SJCRH30 (cell line): ENCODE results near the gene SCAANT1. TPM values are rescaled to one million over a fixed set of nuclear protein-coding genes. Genes with fewer than 3 reads are reported as not detected.

Experiments
- DNase-seq, 2 experiments: peaks; one replicate each; pipeline ENCODE4 v3.0.0-alpha.2; 2015 to 2020
- H3K27ac ChIP-seq: fragments of 250-450 bp; sonication (Bioruptor Pico); 2 replicates; pipeline ENCODE4 v1.5.1; 2020; ENCODE audit warnings: mild to moderate bottlenecking, moderate library complexity
- H3K27me3 ChIP-seq: fragments of 250-450 bp; sonication (Bioruptor Pico); 2 replicates; pipeline ENCODE4 v1.5.1; 2020; ENCODE audit warnings: mild to moderate bottlenecking, moderate library complexity
- H3K36me3 ChIP-seq: fragments of 250-450 bp; sonication (Bioruptor Pico); 2 replicates; pipeline ENCODE4 v1.5.1; 2020; ENCODE audit warnings: mild to moderate bottlenecking, moderate library complexity
- H3K4me1 ChIP-seq: fragments of 250-450 bp; sonication (Bioruptor Pico); 2 replicates; pipeline ENCODE4 v1.5.1; 2020; ENCODE audit warnings: mild to moderate bottlenecking, moderate library complexity
- H3K4me3 ChIP-seq: fragments of 250-450 bp; sonication (Bioruptor Pico); 2 replicates; pipeline ENCODE4 v1.5.1; 2020; ENCODE audit warnings: mild to moderate bottlenecking, moderate library complexity
- H3K9me3 ChIP-seq: fragments of 250-450 bp; sonication (Bioruptor Pico); replicated peaks from 2 replicates; pipeline ENCODE4 v1.5.1; 2020; ENCODE audit warnings: mild to moderate bottlenecking, moderate library complexity
- total RNA-seq: library from RNA; depleted of rRNA; stranded (reverse); fragments of >200 nt; shearing (Covaris generic); gene quantifications from 2 replicates; pipeline ENCODE4 v1.2.3, GENCODE V29; 2014

Gene SCAANT1
- total RNA-seq, 1 experiment from 2014 or later: not detected

DNA sequence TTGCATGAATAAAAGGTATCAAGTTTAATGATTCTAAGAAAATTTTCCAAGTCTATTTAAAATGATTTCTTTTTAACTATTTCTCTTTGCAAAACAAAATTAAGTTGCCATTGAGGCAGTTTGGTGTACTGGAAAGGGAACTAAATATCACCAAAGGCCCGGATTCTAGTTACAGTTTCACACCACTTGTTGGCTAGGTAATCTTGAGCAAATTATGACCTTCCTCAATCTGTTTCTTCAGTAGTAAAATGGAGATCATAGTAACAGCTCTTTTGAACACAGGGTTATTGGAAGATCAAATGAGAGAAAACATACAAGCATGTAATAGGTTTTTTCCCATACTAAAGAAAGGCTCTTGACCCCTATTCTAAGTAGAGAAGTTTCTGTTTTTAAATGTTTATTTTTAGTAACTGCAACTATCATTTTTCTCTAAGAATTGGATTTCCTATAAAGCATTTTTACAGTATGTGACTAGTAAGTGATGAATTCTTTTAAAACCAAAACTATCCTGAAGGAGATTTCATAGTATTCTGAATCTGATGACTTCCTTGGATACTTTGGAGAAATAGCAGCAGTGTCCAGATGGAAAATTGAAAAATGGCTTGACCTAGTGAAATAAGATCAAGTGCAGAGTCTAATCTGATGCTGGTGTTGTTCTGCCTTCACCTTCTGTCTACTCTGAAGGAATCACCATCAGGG lies 15.7 kb downstream of the SCAANT1 start:
- H3K27ac ChIP-seq: no peak overlapping the region
- no peak overlapping the region for H3K4me3 ChIP-seq
- DNase-seq: no peak

GRCh38 chr3:63895422-63896189 lies 16.6 kb downstream of the SCAANT1 start:
- Histone ChIP-seq H3K4me3 (no peak overlapping the region), H3K9me3 (no peaks in the 10 kb centered on the region), H3K27me3 (no peaks in the 10 kb centered on the region), H3K27ac (no peak overlapping the region), H3K36me3 (0 out of 2 replicates have a peak, but pooled peaks cover 3% of the 10 kb centered on the region), H3K4me1 (no peaks in the 10 kb centered on the region)
- no peak for DNase-seq

More for the DNA sequence above, 15.7 kb downstream of the SCAANT1 start:
- Histone ChIP-seq H3K36me3 (0 out of 2 replicates have a peak, but pooled peaks cover 3% of the 10 kb centered on the region), H3K27me3 (no peaks in the 10 kb centered on the region), H3K9me3 (no peaks in the 10 kb centered on the region), H3K4me1 (no peaks in the 10 kb centered on the region)

DNA sequence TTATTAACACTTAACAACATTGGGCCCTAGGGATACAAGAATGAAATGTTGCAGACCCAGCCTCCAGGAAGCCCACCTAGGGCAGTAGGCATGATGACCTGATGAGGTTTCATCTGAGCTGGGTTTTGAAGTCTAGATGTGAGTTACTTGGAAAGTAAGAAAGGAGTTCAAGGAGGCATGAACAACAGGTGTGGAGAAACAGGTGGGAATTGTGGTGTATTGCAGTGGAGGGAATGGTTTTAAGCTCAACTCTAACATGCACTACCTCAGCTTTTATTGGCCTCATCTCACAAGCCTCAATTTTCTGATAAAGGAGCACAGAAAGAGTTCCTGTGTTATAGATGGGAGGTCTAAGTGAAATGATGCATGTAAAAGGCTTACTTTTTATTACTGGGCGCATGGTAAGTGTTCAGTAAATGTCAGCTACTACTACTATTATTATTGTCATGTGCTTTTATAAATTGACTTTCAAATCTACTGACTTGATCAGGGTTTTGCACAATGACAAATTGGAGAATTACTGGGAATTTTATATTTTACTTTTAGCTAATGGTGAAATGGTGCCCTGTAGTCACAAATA lies 19.3 kb downstream of the SCAANT1 start:
- H3K27ac ChIP-seq: no peak overlapping the region
- no peaks in the 10 kb centered on the region for H3K9me3 ChIP-seq
- no peaks in the 10 kb centered on the region for H3K4me1 ChIP-seq
- H3K4me3 ChIP-seq: no peak overlapping the region
- no peaks in the 10 kb centered on the region for H3K36me3 ChIP-seq
- DNase-seq: no peak
- no peaks in the 10 kb centered on the region for H3K27me3 ChIP-seq

DNA sequence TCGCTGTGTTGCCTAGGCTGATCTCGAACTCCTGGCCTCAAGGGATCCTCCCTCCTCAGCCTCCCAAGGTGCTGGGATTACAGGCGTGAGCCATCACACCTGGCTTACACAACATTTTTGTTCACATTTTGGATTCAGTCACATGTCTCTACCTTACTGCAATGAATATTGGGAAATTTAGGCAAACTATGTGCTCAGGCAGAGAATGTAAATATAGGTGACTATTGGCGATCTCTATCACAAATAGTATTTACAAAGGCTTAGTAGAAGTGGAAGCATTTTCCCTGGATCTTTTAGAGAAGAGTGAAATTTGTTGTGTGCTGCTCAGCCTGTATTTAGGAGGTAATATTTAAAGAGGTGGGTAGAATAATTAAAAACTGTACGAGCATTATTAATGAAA lies 20.7 kb downstream of the SCAANT1 start:
- Histone ChIP-seq H3K36me3 (no peaks in the 10 kb centered on the region), H3K4me3 (no peak overlapping the region), H3K9me3 (no peaks in the 10 kb centered on the region), H3K27me3 (no peaks in the 10 kb centered on the region), H3K27ac (no peak overlapping the region), H3K4me1 (no peaks in the 10 kb centered on the region)
- DNase-seq: no peak

- no peak overlapping the region for H3K27ac ChIP-seq
- no peaks in the 10 kb centered on the region for H3K4me1 ChIP-seq
- H3K27me3 ChIP-seq: no peaks in the 10 kb centered on the region
- H3K36me3 ChIP-seq: no peaks in the 10 kb centered on the region
- DNase-seq: no peak
- H3K4me3 ChIP-seq: no peak overlapping the region
- no peaks in the 10 kb centered on the region for H3K9me3 ChIP-seq
Measured at GRCh38 chr3:63886858-63887257, 25.3 kb downstream of the SCAANT1 start.

DNA sequence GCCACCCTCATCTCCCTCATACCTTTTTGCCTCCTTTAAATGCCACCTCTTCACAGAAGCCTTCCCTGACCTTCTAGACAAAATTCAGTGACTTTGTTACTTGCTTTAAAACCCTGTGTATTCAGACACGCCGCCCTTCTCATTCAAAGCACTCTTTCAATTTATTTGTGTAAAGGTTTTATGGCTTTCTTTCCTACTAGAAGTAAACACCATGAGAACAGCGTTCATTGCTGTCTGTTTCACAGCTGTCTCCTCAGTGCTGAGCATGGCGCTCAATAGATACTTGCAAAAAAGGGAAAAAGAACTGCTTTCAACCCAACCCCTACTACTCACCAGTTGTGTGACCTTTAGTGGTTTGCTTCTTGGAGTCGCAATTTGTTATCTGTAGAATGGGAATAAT lies 31.5 kb downstream of the SCAANT1 start:
- no peak overlapping the region for H3K4me3 ChIP-seq
- H3K9me3 ChIP-seq: no peaks in the 10 kb centered on the region
- no peak overlapping the region for H3K27ac ChIP-seq
- H3K4me1 ChIP-seq: no peaks in the 10 kb centered on the region
- H3K36me3 ChIP-seq: no peaks in the 10 kb centered on the region
- H3K27me3 ChIP-seq: no peaks in the 10 kb centered on the region
- no peak for DNase-seq

GRCh38 chr3:63878394-63879060 lies 33.7 kb downstream of the SCAANT1 start:
- no peaks in the 10 kb centered on the region for H3K4me1 ChIP-seq
- no peak overlapping the region for H3K27ac ChIP-seq
- no peak overlapping the region for H3K4me3 ChIP-seq
- H3K27me3 ChIP-seq: no peaks in the 10 kb centered on the region
- no peaks in the 10 kb centered on the region for H3K9me3 ChIP-seq
- no peak for DNase-seq
- H3K36me3 ChIP-seq: no peaks in the 10 kb centered on the region

- Histone ChIP-seq H3K27ac (no peak overlapping the region), H3K4me3 (no peak overlapping the region), H3K36me3 (no peaks in the 10 kb centered on the region), H3K27me3 (no peaks in the 10 kb centered on the region), H3K4me1 (no peaks in the 10 kb centered on the region), H3K9me3 (no peaks in the 10 kb centered on the region)
- no peak for DNase-seq
Measured at GRCh38 chr3:63877737-63878393, 34.3 kb downstream of the SCAANT1 start.

GRCh38 chr3:63876260-63876659 lies 35.9 kb downstream of the SCAANT1 start:
- no peak overlapping the region for H3K27ac ChIP-seq
- H3K4me3 ChIP-seq: no peak overlapping the region

DNA sequence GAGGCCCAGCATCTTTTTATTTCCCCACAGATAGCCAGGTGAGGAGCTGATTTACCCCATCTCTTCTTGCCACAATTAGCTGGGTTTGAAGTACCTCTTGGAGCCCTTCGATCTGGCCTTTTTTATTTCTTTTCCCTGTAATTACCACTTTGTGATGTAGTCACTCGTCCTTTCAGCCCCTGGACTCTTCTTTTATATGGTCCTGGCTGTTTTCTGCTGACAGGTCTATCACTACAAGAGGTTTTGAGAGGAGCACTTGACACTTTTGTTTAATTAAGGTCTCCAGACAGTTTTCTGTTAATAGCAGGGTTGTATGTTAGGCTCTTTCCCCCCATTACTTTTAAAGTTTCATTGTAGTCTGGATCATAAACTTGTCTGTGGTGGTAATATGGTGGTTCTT lies 36.7 kb downstream of the SCAANT1 start:
- H3K4me3 ChIP-seq: no peak overlapping the region
- no peak overlapping the region for H3K27ac ChIP-seq
- H3K27me3 ChIP-seq: no peaks in the 10 kb centered on the region
- no peaks in the 10 kb centered on the region for H3K36me3 ChIP-seq
- H3K9me3 ChIP-seq: no peaks in the 10 kb centered on the region
- DNase-seq: no peak
- no peaks in the 10 kb centered on the region for H3K4me1 ChIP-seq

More at GRCh38 chr3:63876260-63876659, 35.9 kb downstream of the SCAANT1 start:
- H3K9me3 ChIP-seq: no peaks in the 10 kb centered on the region
- DNase-seq: no peak
- no peaks in the 10 kb centered on the region for H3K36me3 ChIP-seq
- H3K27me3 ChIP-seq: no peaks in the 10 kb centered on the region
- H3K4me1 ChIP-seq: no peaks in the 10 kb centered on the region

GRCh38 chr3:63874769-63875168 lies 37.4 kb downstream of the SCAANT1 start:
- H3K4me3 ChIP-seq: no peak overlapping the region
- H3K27me3 ChIP-seq: no peaks in the 10 kb centered on the region
- no peak for DNase-seq
- H3K4me1 ChIP-seq: no peaks in the 10 kb centered on the region
- H3K9me3 ChIP-seq: no peaks in the 10 kb centered on the region
- no peaks in the 10 kb centered on the region for H3K36me3 ChIP-seq
- no peak overlapping the region for H3K27ac ChIP-seq

GRCh38 chr3:63872135-63872924 lies 39.9 kb downstream of the SCAANT1 start:
- DNase-seq: no peak
- Histone ChIP-seq H3K27me3 (no peaks in the 10 kb centered on the region), H3K9me3 (no peaks in the 10 kb centered on the region), H3K4me3 (no peak overlapping the region), H3K36me3 (no peaks in the 10 kb centered on the region), H3K27ac (no peak overlapping the region), H3K4me1 (no peaks in the 10 kb centered on the region)

- H3K36me3 ChIP-seq: no peaks in the 10 kb centered on the region; the same call in 1 of the 2 replicates
- no peak overlapping the region for H3K4me3 ChIP-seq
- no peaks in the 10 kb centered on the region for H3K27me3 ChIP-seq
- no peaks in the 10 kb centered on the region for H3K9me3 ChIP-seq
- no peaks in the 10 kb centered on the region for H3K4me1 ChIP-seq
- no peak overlapping the region for H3K27ac ChIP-seq
- DNase-seq: no peak
Measured at GRCh38 chr3:63870615-63871005, 41.6 kb downstream of the SCAANT1 start.
